GM20000 (cell line): ENCODE results near the gene P2RX1.

ENCODE experiments used
- DNase-seq: peaks from one replicate; pipeline ENCODE4 v3.0.0; 2012; ENCODE audit warnings: low spot score
- TF ChIP-seq, protein P1 (sequence below): IDR thresholded peaks from 2 replicates; pipeline ENCODE4 v1.5.1; 2012; ENCODE audit warnings: mild to moderate bottlenecking, control low read depth; ENCODE audit errors: extremely low read depth, missing control alignments

Gene P2RX1

GRCh38 chr17:3889325-3890012 lies 26.8 kb downstream of the P2RX1 start:
- TF ChIP-seq, protein P1, sequence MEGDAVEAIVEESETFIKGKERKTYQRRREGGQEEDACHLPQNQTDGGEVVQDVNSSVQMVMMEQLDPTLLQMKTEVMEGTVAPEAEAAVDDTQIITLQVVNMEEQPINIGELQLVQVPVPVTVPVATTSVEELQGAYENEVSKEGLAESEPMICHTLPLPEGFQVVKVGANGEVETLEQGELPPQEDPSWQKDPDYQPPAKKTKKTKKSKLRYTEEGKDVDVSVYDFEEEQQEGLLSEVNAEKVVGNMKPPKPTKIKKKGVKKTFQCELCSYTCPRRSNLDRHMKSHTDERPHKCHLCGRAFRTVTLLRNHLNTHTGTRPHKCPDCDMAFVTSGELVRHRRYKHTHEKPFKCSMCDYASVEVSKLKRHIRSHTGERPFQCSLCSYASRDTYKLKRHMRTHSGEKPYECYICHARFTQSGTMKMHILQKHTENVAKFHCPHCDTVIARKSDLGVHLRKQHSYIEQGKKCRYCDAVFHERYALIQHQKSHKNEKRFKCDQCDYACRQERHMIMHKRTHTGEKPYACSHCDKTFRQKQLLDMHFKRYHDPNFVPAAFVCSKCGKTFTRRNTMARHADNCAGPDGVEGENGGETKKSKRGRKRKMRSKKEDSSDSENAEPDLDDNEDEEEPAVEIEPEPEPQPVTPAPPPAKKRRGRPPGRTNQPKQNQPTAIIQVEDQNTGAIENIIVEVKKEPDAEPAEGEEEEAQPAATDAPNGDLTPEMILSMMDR: no peak
- DNase-seq: no peak

- TF ChIP-seq, protein P1: no peak
- no peak for DNase-seq
Observed at GRCh38 chr17:3888343-3889171, 27.7 kb downstream of the P2RX1 start.

DNA sequence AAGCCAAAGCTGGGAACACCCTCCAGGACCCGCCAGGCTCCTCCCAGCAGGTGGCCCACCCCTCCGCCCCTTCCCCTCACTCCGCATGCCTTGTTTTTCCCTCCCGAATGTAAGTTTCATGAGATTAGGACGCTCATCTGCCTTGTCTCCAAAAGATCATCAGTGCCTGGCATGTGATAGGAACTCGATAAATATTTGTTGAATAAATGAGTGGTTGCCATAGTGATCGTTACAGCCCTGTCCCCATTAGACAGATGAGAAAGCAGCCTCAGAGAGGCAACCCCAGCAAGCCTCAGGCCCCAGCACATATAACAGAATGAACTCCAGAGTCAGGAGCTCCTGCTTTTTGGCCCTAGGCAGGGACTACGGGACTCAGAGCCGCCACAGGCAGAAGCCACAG lies 28.5 kb downstream of the P2RX1 start:
- TF ChIP-seq, protein P1: no peak
- no peak for DNase-seq

- no peak for DNase-seq
- TF ChIP-seq, protein P1: no peak
Observed at GRCh38 chr17:3887394-3887793, 28.9 kb downstream of the P2RX1 start.

DNA sequence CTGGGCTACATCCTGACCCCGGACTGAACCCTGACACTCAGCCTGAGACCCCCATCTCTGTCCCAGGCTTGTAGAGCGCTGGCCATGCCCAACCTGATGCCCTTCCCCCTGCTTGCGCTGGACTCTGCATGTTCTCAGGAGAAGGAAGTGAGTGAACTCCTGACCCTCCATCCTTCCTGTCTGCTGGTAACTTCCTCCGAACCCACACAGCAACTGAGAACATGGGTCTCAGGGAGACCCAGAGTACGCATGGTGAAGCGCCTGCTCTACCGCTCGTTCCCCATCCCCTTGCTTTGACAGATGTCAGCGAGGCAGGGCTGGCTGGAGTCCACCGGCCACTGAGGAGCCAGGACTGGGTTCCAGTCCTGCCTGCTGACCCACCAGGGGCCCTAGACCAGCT lies 29.5 kb downstream of the P2RX1 start:
- DNase-seq: no peak
- TF ChIP-seq, protein P1: no peak

DNA sequence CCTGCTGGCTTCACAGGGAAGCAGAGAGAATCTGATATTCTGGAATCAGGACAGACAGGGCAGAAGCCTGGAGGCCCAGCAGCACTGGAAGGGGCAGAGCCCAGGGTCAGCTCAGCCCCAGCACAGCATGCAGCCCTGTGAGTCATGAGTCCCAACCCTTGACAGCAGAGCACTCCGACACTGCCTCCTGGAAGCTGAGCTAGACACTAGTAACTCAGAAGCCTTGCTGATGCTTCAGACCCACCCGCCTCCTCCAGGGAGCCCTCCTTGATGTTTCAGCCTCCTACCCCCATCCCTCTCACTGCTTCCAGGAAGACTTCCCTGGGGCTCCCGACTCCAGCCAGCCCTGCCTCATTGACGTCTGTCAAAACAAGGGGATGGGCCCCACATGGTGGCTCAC lies 30.3 kb downstream of the P2RX1 start:
- no peak for DNase-seq

GRCh38 chr17:3885271-3885670 lies 31.0 kb downstream of the P2RX1 start:
- TF ChIP-seq, protein P1: no peak
- DNase-seq: no peak

More for the DNA sequence above, 30.3 kb downstream of the P2RX1 start:
- TF ChIP-seq, protein P1: no peak
